PC-9 (cell line): ENCODE data around the gene FMNL1. TPM values are rescaled to one million over a fixed set of nuclear protein-coding genes. Genes with fewer than 3 reads are reported as not detected.

ENCODE experiments used
- BruUV-seq: library from RNA; stranded (reverse); fragments of 400-500 nt; replicated peaks from 2 replicates; lab custom pipeline; 2021; lab: Mats Ljungman, UMichigan
- CTCF ChIA-PET: fragments of 300-600 bp; sonication (Branson Sonifier 250); formaldehyde crosslinking; loops from one replicate; lab custom pipeline; 2022; ENCODE audit warnings: antibody characterized with exemption; lab: Charles Lee
- POLR2A ChIA-PET: fragments of 300-600 bp; sonication (Branson Sonifier 250); formaldehyde crosslinking; loops from one replicate; lab custom pipeline; 2022; ENCODE audit warnings: antibody characterized with exemption; ENCODE audit not compliant: unreplicated experiment; lab: Charles Lee
- DNase-seq, 2 experiments: peaks; one replicate each; pipeline versions ENCODE4 v3.0.0 to v3.0.0-alpha.2; 2015 to 2022; ENCODE audit warnings: mixed read lengths in 1 of 2
- H2AFZ ChIP-seq: fragments of 200-600 bp; sonication (generic); 2 replicates; pipeline ENCODE4 v1.8.1; 2017; ENCODE audit warnings: antibody characterized with exemption
- H3F3A ChIP-seq: fragments of 200-600 bp; sonication (generic); 2 replicates; pipeline ENCODE4 v1.8.1; 2017; ENCODE audit warnings: antibody characterized with exemption, mild to moderate bottlenecking, low read depth; ENCODE audit not compliant: insufficient read depth
- H3K27ac ChIP-seq: fragments of 200-600 bp; sonication (generic); 2 replicates; pipeline ENCODE4 v1.6.1; 2016; ENCODE audit warnings: mixed run types
- H3K27me3 ChIP-seq: fragments of 200-600 bp; sonication (generic); 2 replicates; pipeline ENCODE4 v1.6.1; 2016; ENCODE audit warnings: low read depth, mixed run types; ENCODE audit not compliant: insufficient read depth
- H3K36me3 ChIP-seq: fragments of 200-600 bp; sonication (generic); 2 replicates; pipeline ENCODE4 v1.6.1; 2016; ENCODE audit warnings: low read depth, mixed run types
- H3K4me1 ChIP-seq: fragments of 200-600 bp; sonication (generic); replicated peaks from 2 replicates; pipeline ENCODE4 v1.6.1; 2016; ENCODE audit warnings: mixed run types; ENCODE audit not compliant: insufficient read depth
- H3K4me2 ChIP-seq: fragments of 200-600 bp; sonication (generic); 2 replicates; pipeline ENCODE4 v1.6.1; 2017; ENCODE audit warnings: mixed run types
- H3K4me3 ChIP-seq: fragments of 200-600 bp; sonication (generic); 2 replicates; pipeline ENCODE4 v1.6.1; 2016; ENCODE audit warnings: mixed run types
- H3K79me2 ChIP-seq: fragments of 200-600 bp; sonication (generic); 2 replicates; pipeline ENCODE4 v1.6.1; 2017; ENCODE audit warnings: low read depth, mixed run types
- H3K9me2 ChIP-seq: fragments of 200-600 bp; sonication (generic); 2 replicates; pipeline ENCODE4 v1.8.1; 2017; ENCODE audit warnings: mild to moderate bottlenecking; ENCODE audit not compliant: insufficient read depth
- H3K9me3 ChIP-seq: fragments of 200-600 bp; sonication (generic); 2 replicates; pipeline ENCODE4 v1.8.1; 2016; ENCODE audit warnings: low read depth; ENCODE audit not compliant: insufficient read depth
- H4K20me1 ChIP-seq: fragments of 200-600 bp; sonication (generic); 2 replicates; pipeline ENCODE4 v1.8.1; 2017; ENCODE audit not compliant: insufficient read depth
- CTCF ChIP-seq: fragments of 200-600 bp; sonication (generic); conservative IDR thresholded peaks from 2 replicates; pipeline ENCODE4 v1.6.1; 2017; ENCODE audit warnings: mixed run types, antibody characterized with exemption, mild to moderate bottlenecking, moderate library complexity
- EZH2 ChIP-seq: fragments of 200-600 bp; sonication (generic); IDR thresholded peaks from 2 replicates; pipeline ENCODE4 v1.8.0; 2017; ENCODE audit warnings: antibody characterized with exemption, low read depth
- intact Hi-C: fragments of 100-400 bp; cut with micrococcal nuclease; formaldehyde crosslinking; loops from one replicate; pipeline ENCODE4 v1.10.0; 2022; ENCODE audit not compliant: unreplicated experiment
- total RNA-seq: library from RNA; stranded (reverse); gene quantifications from 2 replicates; pipeline ENCODE4 v1.2.3, GENCODE V29; 2021

The FMNL1 gene
- total RNA-seq, 1 experiment from 2014 or later: 12.9 TPM

DNA sequence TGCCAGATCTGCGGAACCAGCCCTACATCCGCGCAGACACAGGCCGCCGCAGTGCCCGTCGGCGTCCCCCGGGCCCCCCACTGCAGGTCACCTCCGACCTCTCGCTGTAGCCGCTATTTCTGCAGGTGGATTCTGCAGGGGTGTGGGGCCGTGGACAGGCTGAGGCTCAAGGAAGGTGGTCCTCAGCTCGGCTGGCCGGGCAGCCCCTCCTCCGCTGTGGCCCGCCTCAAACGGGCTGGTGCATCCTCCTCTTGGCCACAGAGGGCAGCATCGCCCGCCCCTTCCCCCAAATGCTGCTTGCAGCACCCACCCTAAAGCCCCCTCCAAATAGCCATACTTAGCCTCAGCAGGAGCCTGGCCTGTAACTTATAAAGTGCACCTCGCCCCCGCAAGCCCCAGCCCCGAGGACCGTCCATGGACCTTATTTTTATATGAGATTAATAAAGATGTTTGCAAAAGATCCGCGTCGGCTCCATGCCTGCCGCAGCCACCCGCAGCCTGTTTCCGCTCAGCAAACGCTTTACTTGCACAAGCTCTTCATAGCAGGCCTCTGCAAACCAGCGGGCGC, 25.3 kb downstream of the FMNL1 start:
- TF ChIP-seq CTCF (peak; percentile 79), EZH2 (no peak)
- Histone ChIP-seq H3K4me2 (peak overlapping the region; percentile 99), H3K36me3 (no peaks in the 10 kb centered on the region), H3K9me3 (no peaks in the 10 kb centered on the region), H4K20me1 (no peaks in the 10 kb centered on the region), H3K9me2 (no peaks in the 10 kb centered on the region), H3K27me3 (no peaks in the 10 kb centered on the region), H3K4me3 (peak overlapping the region; percentile 96), H2AFZ (peak overlapping the region; percentile 97), H3K4me1 (peaks cover 14% of the 10 kb centered on the region), H3F3A (no peaks in the 10 kb centered on the region; the same call in 1 of the 2 replicates), H3K79me2 (peaks cover 14% of the 10 kb centered on the region), H3K27ac (peak overlapping the region; percentile 58; the same call in 1 of the 2 replicates)
- DNase-seq: no peak
- BruUV-seq: TSS peak; percentile 35
- ChIA-PET CTCF (interaction anchor here (0.9 kb wide), 1 partner anchor 141 kb away, joined by 3 read pairs; no protein-coding TSS in a partner anchor), POLR2A (no interaction called here)
- intact Hi-C loops: no loop called here

DNA sequence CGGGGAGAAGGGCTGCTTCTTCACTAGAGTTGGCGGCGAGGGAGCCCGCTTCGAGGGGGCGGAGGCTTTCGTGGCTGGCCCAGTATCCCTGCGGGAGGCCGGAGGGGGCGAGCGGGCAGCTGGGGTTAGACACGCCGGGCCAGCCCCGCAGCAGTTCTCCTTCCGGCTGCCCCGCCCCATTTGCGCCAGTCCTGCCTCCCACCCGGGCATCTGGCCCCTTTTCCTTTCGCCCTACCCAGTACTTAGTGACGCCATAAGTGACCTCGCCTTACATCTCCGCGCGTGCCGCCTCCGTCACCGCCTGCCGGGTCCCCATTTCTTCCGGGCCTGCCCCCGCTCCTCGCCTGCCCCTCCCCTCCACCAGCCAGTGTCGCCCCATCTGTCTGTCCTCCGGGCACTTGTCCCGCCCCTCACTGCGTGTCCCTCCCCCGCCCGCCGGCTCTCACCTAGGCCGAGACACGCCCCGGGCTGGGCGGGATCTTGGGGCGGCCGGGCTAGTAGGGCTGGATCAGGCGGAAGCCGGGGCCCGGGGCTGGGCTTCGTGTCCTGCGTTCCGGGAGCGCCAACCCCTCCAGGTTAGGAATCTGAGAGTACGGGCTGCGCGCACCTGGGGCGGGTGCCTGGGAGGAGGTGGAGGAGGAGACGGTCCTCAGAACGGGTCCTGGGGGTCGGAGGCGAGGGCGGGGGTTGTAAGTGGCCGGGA, 25.9 kb downstream of the FMNL1 start:
- Histone ChIP-seq H3K4me1 (peaks cover 14% of the 10 kb centered on the region), H3K27me3 (no peaks in the 10 kb centered on the region), H2AFZ (peak overlapping the region; percentile 97), H3K4me3 (peak overlapping the region; percentile 96), H3K4me2 (peak overlapping the region; percentile 99), H3K36me3 (no peaks in the 10 kb centered on the region), H3K79me2 (peaks cover 14% of the 10 kb centered on the region), H4K20me1 (no peaks in the 10 kb centered on the region), H3K9me3 (no peaks in the 10 kb centered on the region), H3K27ac (peak overlapping the region; percentile 58), H3F3A (no peaks in the 10 kb centered on the region; the same call in 1 of the 2 replicates), H3K9me2 (no peaks in the 10 kb centered on the region)
- peak; percentile 92 to 98 for DNase-seq
- no TSS peak for BruUV-seq
- ChIA-PET CTCF (interaction anchor here (0.9 kb wide), 1 partner anchor 140 kb away, joined by 3 read pairs; no protein-coding TSS in a partner anchor), POLR2A (interaction anchor here (1.2 kb wide), 1 partner anchor 178 kb away, joined by 3 read pairs; no protein-coding TSS in a partner anchor)
- intact Hi-C loops: no loop called here
- TF ChIP-seq EZH2 (no peak), CTCF (no peak)

GRCh38 chr17:45248132-45248957, 26.7 kb downstream of the FMNL1 start:
- no peaks in the 10 kb centered on the region for H3K36me3 ChIP-seq
- no peaks in the 10 kb centered on the region for H3K27me3 ChIP-seq
- H3K9me3 ChIP-seq: no peaks in the 10 kb centered on the region
- H3K4me2 ChIP-seq: peak overlapping the region; percentile 99
- H3K4me3 ChIP-seq: peak overlapping the region; percentile 96
- H4K20me1 ChIP-seq: no peaks in the 10 kb centered on the region
- peaks cover 14% of the 10 kb centered on the region for H3K79me2 ChIP-seq
- no peak for TF ChIP-seq EZH2
- TF ChIP-seq CTCF: no peak
- H3K4me1 ChIP-seq: peaks cover 14% of the 10 kb centered on the region
- ChIA-PET POLR2A (interaction anchor here (0.7 to 1.2 kb wide), 2 partner anchors 100 to 177 kb away, joined by 3 to 5 read pairs; partner anchors contain the start of gene HEXIM1), CTCF (interaction anchor here (0.7 to 1.6 kb wide), 2 partner anchors 69 to 113 kb away, joined by 3 to 6 read pairs; partner anchors contain the start of gene ACBD4)
- TSS peak; percentile 62 for BruUV-seq
- intact Hi-C loops: no loop called here
- peak overlapping the region; percentile 58 for H3K27ac ChIP-seq
- no peaks in the 10 kb centered on the region for H3K9me2 ChIP-seq
- H3F3A ChIP-seq: no peaks in the 10 kb centered on the region; the same call in 1 of the 2 replicates
- peak; percentile 67 to 72 for DNase-seq
- peak overlapping the region; percentile 97 for H2AFZ ChIP-seq
